NCI-H2196 (cell line): ENCODE measurements around the gene ALDH6A1.
"Not testable (repeated sequence)": the region's sequence is repeated elsewhere in the genome, so short reads cannot be mapped to it uniquely, and the experiment has no call there.

Experiments used
- DNase-seq: peaks from one replicate; lab custom pipeline; 2025; ENCODE audit not compliant: unreplicated experiment; lab: John Stamatoyannopoulos, UW

The ALDH6A1 gene

DNA sequence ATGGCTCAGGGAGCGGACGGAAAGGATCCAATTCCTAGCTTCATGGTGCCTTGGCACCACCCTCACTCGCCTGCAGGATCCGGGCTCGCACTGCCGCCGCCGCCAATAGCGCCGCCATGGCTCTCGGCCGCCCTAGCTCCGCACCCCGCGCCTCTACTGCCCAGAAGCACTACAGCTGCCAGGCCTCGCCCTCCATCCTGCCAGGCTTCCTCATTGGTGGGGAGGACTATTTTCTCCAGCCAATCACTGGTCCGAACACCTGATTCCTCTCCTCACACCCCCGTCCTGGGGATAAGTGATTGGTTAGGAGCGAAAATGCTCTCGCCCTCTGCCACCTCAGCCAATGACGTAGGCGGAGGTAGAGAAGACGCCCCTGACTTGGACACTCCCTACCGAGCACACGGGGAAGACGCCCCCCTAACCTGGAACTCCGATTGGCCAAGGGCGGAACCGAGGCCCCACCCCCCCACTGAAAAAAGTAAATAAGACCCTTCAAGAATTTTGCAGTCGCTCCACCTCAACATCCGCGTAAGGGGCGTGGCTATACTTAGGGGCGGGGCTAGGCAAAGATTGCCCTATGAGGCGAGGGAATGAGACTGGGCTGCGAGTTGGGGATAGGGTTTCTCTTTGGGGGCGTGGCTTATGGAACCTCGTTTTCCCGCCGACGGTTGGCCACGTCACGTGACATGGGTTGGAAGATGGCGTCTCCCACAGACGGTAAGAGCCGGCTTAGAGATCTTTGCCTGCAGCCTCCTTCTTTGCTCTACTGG is at the start of gene ALDH6A1, which contains the start of gene LIN52:
TSS of gene ALDH6A1 (minus strand) at position 177 of the 770 bp plus-strand sequence. CDS start at position 118, 59 bp downstream.
TSS of gene LIN52 (plus strand) at position 680 of the 770 bp plus-strand sequence. CDS start at position 699, 19 bp downstream.
- DNase-seq = peak; percentile 100

DNA sequence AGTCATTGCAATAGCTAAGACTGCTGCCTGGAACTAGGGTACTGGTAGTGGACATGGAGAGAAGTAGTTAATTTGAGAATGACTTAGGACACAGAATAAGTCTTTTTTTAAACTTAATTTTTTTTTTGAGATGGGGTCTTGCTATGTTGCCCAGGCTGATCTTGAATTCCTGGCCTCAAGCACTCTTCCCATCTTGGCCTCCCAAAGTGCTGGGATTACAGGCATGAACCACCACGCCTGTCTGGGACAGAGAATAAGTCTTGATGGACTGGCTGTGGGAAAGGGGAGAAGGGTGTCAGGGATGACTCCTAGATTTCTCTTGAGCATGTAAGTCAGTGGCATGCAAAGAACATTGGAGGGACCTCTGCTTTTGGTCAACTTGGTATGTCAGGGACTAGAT is 43.4 kb upstream of the ALDH6A1 start:
- DNase-seq = no peak

DNA sequence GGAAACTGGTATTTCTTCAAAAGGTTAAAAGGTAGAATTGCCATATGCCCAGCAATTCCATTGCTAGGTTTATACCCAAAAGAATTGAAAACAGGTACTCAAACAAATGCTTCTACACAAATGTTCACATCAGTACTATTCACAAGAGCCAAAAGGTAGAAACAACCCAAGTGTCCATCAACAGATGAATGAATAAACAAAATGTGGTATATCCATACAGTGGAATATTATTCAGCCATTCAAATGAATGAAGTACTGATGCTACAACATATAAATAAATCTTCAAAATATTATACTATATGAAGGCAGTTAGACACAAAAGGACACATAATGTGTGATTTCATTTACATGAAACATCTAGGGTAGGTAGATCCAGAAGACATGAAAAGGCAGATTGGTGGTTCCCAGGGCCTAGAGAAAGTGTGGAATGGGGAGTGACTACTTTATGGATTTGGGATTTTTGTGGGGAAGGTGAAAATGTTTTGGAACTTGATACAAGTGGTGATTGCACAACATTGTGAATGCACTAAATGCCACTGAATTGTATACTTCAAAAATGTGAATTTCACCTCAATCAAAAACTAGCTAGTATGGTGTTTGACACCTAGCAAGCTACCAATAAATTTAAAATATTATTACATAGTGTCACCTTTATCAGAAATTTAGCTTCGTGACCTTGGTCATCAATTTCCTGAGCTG is 42.2 kb upstream of the ALDH6A1 start:
- no peak for DNase-seq

DNA sequence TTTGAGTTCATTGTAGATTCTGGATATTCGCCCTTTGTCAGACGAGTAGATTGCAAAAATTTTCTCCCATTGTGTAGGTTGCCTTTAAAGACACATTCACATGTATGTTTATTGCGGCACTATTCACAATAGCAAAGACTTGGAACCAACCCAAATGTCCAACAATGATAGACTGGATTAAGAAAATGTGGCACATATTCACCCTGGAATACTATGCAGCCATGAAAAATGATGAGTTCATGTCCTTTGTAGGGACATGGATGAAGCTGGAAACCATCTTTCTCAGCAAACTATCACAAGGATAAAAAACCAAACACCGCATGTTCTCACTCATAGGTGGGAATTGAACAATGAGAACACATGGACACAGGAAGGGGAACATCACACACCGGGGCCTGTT is 41.2 kb upstream of the ALDH6A1 start:
- not testable (repeated sequence) for DNase-seq

DNA sequence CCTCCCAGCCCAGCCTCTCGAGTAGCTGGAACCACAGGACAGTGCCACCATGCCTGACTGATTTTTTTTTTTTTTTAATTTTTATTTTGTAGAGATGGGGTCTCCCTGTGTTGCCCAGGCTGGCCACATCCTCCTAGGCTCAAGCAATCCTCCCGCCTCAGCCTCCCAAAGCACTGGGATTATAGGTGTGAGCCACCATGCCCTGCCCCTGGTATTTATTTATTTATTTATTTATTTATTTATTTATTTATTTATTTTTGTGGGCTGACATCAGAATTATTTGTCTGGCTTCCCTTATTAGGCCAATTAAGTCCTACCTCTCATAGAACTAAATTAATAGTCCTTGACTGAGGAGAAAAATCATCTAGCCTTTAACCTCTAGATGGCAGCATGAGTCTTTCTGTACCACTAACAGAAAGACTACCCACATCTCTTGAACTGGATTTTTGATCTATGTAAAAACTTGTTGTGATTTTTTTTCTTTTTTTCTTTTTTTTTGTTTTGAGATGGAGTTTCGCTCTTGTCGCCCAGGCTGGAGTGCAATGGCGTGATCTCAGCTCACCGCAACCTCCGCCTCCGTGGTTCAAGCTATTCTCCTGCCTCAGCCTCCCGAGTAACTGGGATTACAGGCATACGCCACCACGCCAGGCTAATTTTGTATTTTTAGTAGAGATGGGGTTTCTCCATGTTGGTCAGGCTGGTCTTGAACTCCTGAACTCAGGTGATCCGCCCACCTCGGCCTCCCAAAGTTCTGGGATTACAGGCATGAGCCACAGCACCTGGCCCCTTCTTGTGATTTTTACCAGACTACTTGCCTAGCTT is 27.4 kb upstream of the ALDH6A1 start:
- DNase-seq = peak; percentile 64

DNA sequence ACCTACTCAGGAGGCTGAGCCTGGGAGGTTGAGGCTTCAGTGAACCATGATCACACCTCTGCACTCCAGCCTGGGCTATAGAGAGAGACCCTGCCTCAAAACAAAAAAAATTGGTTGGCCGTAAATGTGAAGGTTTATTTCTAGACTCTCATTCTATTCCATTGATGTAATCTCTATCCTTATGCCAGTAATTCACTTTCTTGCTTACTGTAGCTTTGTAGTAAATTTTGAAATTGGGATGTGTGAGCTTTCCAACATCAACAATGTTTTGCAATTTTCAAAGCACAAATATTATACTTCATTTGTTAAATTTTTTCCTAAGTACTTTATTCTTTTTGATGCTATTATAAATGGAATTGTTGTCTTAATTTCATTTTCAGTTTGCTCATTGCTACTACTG is 25.1 kb upstream of the ALDH6A1 start:
- no peak for DNase-seq

DNA sequence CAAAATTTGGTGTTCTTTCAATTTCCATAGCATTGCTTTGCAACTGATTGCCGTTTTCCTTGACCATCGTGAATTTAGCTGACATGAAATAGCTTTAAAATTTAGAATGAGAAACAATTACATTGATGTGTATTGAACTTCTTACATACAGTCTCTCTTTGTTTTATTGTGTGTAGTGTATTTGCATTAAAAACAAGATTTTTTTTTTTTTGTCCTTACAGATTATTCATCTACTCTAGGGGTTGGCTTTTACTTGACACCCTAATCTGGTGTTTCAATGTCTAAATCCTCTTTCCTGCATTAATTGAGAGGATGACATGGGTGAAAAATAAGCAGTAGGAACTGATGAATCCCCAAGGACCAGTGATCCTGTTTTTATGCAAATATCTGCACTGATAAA is 21.1 kb upstream of the ALDH6A1 start:
- no peak for DNase-seq

DNA sequence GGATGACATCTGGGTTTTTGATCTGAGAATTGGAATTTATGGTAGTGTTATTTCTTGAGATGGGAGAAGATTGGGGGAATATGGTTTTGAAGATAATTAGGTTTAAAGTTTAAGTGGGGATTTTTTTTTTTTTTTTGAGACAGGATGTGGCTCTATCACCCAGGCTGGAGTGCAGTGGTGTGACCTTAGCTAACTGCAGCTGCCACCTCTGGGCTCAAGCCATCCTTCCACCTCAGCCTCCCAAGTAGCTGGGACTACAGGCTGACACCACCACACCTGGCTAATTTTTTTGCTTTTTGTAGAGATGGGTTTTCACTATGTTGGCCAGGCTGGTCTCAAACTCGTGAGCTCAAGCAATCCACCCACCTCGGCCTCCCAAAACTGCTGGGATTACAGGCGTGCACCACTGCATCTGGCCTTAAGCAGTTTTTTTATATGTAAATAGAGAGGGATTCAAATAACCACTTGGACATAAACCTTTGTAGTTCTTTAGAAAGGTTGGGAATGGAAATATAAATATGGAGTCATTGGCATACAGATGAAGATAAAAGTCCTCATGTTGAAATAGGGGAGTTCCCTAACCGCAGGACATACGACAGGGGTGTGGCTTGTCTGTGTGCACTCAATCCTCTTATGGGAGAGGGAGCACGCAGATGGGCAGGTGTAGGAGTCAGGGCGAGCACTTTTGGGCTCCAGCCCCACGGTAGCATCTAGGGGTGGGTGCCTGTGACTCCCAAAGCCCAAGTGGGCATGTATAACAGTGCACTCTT is 5.2 kb upstream of the ALDH6A1 start:
- DNase-seq = no peak

DNA sequence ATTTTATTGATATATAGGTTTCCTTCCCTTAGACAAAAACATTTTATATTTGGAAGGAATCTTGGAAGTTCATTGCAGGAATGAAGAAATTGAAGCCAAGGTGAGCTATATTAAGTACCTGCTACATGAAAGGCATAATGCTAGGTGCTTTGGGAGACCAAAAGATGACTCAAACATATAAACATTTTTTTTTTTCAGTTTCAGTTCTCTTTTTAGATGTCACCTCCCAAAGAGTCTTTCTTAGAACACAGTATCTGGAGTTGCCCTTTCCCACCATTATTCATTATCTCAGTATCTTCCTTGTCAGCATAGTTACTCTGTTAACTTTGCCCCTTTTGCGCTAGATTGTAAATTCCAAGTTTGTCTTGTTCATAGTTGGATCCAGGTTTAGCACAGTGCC is 1.6 kb upstream of the ALDH6A1 start:
- no peak for DNase-seq

DNA sequence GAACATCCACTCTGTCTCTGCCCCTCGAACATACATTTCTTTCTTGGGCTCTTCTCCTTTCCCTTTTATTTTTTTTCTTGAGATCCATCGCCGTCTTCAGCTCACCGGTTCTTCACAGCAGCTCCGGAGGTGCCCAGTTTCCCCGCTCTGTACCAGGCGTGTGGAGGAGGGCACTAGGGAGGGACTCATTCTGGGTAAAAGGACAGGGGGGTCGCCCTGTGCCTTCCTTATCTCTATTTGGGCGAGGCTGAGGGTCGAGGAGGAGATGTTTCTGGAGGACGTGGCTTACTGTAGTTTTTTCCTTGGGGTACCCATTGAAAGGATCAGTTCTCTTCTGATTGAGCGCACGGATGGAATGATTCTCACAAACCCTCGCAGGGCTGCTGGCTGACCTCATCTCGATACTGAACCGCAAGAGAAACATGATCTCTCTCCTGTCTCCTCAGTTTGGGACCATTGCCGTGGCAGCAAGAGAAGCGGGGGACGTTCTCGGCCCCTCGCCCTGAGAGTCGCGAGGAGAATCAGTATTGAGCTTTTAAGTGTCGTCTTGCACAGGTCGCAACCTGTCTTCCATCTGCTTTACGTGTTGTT is 889 bp upstream of the ALDH6A1 start:
- peak; percentile 37 for DNase-seq

DNA sequence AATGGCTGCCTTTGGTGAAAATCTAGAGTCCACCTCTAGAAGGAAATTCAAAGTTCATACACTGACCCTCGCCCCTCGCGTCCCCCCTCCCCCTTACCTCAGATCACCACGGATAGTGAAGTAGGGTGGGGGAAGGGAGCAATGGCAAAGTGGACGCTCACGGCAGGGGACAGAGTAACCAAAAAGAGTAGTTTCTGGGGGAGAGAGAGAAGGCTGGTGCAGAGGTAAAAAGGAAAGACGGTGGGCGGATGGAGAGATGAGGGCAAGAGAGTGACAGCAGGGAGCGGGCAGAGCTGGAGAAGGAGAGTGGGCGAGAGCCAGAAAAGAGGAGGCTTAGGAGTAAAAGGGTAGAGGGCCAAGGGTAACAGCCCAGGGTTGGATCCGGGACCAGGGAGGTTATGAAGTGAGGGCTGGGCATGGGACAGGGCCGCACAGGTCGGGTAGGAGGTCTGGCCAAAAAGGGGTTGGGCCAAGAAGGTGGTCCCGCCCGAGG is 423 bp downstream of the ALDH6A1 start:
- no peak for DNase-seq

DNA sequence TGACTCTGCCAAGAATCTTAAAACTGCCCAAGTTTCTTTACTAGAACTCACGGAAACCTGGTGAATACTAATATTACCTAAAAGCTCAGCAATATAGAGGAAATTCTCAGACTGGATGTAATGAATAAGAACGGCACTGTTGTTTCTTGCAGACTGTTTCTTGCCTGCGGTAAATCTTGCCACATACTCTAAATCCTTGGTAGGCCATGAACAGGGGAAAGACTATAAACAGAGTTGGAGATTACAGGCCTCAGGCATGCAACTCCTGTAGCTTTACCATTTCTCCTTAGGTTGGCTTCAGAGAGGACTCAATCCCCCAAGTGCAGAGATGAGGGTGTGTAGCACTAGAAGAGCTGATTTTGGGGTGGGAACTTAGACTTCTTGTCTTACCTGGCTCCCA is 1.1 kb downstream of the ALDH6A1 start:
- no peak for DNase-seq

DNA sequence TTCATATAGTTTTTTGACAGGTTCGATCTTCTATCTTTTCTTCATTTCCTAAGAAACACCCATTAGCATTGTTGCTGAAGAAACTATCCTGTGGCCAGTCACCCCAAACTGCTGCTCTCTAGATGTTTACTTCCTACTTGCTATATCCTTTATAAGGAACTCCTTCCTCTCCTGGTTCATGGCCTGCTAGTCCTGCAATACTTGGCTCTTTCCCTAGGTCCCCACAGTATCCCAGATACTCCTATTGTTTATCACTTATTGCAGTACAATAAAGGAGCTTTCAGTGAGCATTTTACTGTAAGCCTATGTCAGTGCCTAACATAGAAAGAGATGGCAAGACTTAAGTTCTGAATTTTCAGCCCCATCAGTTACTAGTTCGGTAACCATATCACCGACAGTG is 2.8 kb downstream of the ALDH6A1 start:
- no peak for DNase-seq

DNA sequence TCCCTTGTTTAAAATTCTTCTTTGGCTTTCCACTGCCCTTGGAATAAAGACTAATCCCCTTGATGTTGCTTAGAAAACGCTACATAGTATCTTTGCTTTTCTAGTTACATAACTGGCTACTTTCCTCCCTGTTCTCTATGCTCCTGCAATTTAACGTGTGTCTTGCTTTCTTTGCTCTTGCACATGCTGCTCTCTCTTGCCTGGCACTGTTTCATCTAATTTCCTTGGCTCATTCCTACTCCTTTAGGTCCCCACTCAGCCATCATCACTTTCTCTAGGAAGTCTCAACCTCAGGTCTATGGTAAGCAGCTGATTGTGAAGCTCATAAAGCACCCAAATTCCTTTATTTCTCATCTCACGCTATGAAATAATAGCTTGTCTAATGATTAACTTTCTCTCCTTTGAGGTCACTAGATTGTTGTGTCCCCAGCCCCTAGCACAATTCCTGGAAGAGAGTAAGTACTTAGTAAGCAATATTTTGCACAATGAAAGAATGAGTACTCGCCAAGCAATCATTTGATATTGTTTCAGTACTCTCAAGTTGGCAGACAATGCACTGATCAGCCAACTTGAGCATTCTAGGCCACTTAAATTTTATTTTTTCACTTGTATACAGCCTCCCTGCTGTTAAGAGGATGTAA is 3.3 kb downstream of the ALDH6A1 start:
- no peak for DNase-seq

DNA sequence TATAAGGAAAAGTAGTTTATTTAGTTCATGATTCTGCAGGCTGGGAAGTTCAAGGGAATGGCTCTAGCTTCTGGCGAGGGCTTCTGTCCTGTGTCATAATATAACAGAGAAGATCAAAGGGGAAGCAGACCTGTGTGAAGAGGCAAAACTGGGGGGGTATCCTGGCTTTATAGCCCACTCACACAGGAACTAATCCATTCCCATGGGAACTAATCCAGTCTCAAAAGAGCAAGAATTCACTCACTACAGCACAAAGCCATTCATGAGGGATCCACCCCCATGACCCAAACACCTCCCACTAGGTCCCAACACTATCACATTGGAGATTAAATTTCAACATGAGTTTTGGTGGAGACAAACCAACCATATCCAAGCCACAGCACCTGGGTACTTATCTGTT is 6.9 kb downstream of the ALDH6A1 start:
- DNase-seq = no peak

DNA sequence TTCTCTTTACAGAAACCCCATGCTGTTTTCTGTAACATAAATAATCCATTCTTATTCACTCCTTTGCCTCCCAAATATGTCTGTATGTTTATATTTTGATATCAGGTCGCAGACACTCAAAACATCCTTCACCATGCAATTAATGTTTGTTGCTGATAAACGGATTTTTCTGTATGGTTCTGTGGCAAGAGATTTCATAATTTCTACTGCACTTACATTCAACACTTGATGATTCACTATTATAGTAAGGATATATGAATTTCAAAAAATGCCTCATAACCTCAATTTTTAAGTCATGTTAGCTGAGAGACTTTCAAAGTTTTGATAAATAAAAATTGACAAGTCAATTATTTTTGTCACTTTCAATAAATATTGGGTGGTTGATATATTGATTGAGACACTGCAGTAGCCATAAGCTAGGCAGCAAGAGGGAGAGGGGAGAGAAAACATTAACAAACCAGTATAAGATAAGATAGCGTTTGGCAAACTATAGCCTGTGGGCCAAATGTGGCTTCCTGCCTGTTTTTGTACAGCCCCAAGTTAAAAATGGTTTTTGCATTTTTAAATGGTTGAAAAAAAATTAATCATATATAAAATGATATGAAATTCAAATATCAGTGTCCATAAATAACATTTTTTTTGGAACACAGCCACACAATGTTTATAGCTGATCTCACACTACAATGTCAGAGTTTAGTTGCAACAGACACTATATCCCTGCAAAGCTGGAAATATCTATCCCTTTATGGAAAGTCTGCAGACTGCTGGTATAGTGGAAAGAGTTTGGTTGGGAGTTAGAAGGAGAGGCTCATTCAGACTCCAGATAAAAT is 18.3 kb downstream of the ALDH6A1 start:
- no peak for DNase-seq

DNA sequence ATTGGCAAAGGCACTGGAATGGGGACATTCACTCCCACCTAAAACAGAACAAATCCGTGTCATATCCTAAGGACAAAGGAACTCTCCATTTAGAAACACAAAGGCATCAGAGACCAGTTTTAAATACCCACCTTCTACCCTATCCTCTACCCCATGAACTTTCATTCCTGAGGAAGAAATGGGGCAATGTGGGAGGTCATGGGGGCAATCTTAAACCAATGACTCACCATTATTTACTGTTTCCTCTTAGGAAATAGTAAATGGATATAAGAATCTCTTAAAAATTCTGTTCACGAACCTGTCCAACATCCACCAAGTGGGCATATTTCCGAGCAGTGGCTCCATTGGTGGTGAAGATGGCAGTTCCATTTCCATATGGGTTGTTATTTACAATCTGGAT is 19.4 kb downstream of the ALDH6A1 start:
- no peak for DNase-seq

DNA sequence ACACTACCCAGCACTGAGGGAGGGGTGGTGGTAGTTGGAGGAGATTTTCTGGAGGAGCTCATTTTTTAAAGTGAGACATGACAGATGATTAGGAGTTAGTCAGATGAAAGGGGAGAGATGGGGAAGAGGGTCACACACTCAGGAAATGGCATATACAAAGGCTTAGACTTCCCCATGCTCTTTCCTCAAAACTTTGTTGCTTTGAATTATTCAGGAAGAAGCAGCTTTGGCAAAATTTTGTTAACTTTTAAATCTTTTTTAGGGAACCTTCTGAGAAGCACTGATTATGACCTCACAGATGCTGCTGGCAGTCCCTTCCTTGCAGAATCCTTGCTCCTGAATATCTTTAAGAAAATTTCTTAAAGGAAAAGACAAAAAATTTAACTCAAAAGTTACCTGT is 19.8 kb downstream of the ALDH6A1 start:
- DNase-seq = no peak

DNA sequence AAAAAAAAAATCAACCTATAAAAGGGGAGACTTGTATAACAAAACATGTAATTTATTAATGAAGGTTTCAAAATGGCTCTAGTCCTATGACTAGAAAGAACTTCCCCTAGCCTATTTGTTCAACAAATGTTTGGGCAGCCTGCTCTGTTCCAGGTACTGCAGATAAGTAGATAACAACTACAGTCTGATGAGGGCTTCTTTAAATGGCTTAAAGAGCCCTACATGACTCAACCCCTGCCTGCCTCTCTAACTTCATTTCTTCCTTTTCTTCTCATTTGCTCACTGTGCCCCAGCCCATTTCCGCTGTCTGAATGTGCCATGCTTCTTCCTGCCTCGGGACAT is 21.5 kb downstream of the ALDH6A1 start:
- no peak for DNase-seq
